OCI-LY3 (cell line): ENCODE results near the gene ZBTB7C.

Source experiments
- H2AFZ ChIP-seq: fragments of 200-600, 300-600 bp; shearing (Covaris generic); 2 replicates; pipeline ENCODE4 v1.6.0; 2014; ENCODE audit warnings: antibody characterized with exemption, low read depth, low read length
- H3K27ac ChIP-seq: fragments of 200-600, 300-600 bp; sonication (generic); 2 replicates; pipeline ENCODE4 v1.5.1; 2014; ENCODE audit warnings: mild to moderate bottlenecking, low read length, moderate library complexity, mixed read lengths
- H3K27me3 ChIP-seq: fragments of 200-600, 300-600 bp; sonication (generic); 2 replicates; pipeline ENCODE4 v1.6.1; 2014; ENCODE audit warnings: low read depth, low read length, mixed read lengths
- H3K36me3 ChIP-seq: fragments of 200-600, 300-600 bp; sonication (generic); replicated peaks from 2 replicates; pipeline ENCODE3; 2014; ENCODE audit warnings: low read depth, low read length, mixed read lengths
- H3K4me1 ChIP-seq: fragments of 300-600, 200-600 bp; sonication (generic); 2 replicates; pipeline ENCODE4 v1.6.1; 2014; ENCODE audit warnings: low read length, mixed read lengths
- H3K4me2 ChIP-seq: fragments of 200-600, 300-600 bp; sonication (generic); 2 replicates; pipeline ENCODE4 v1.6.1; 2014; ENCODE audit warnings: low read length, mixed read lengths
- H3K4me3 ChIP-seq: fragments of 300-600, 200-600 bp; sonication (generic); 2 replicates; pipeline ENCODE4 v1.5.1; 2014; ENCODE audit warnings: antibody characterized with exemption, mild to moderate bottlenecking, low read length, moderate library complexity
- H3K79me2 ChIP-seq: fragments of 300-600, 200-600 bp; shearing (Covaris generic); 2 replicates; pipeline ENCODE4 v1.6.1; 2014; ENCODE audit warnings: mild to moderate bottlenecking, low read length, mixed read lengths
- H3K9ac ChIP-seq: fragments of 300-600, 200-600 bp; shearing (Covaris generic); 2 replicates; pipeline ENCODE4 v1.6.0; 2014; ENCODE audit warnings: mild to moderate bottlenecking, low read length, moderate library complexity
- H3K9me3 ChIP-seq: fragments of 200-600, 300-600 bp; shearing (Covaris generic); 2 replicates; pipeline ENCODE4 v1.6.1; 2014; ENCODE audit warnings: low read length, mixed read lengths; ENCODE audit not compliant: insufficient read depth
- H4K20me1 ChIP-seq: fragments of 200-600, 300-600 bp; sonication (generic); 2 replicates; pipeline ENCODE4 v1.6.1; 2016; ENCODE audit warnings: low read length, mixed read lengths; ENCODE audit not compliant: insufficient read depth
- EZH2phosphoT487 ChIP-seq: fragments of 200-600 bp; shearing (Covaris generic); IDR thresholded peaks from 2 replicates; pipeline ENCODE4 v1.6.1; 2018; ENCODE audit warnings: antibody characterized with exemption, mixed run types, low read depth
- TF ChIP-seq, protein P1 (sequence below): fragments of 200-600, 300-600 bp; sonication (generic); IDR thresholded peaks from 2 replicates; pipeline ENCODE4 v1.5.1; 2014; ENCODE audit warnings: antibody characterized with exemption, low read length, low read depth

The ZBTB7C gene

DNA sequence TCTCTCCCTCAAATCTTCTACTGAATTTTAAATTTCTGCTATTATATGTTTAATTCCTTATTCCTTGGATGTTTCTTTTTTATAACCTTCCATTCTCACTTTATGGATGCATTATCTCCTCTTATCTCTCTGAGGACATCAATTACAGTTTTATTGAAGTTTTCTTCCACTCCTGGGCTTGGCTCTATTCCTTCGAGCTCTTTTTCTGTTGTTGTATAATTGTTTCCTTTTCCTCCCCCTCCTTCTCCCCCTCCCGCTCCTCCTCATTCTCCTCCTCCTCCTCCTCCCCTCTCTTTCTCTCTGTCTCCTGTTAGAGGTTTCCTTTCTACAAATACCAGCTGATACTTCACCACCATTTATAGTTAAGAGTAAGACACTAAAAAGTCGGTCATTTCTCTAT, 209.8 kb downstream of the ZBTB7C start:
- Histone ChIP-seq H2AFZ (no peak overlapping the region), H3K9me3 (no peaks in the 10 kb centered on the region), H4K20me1 (no peaks in the 10 kb centered on the region), H3K27me3 (peaks cover 67% of the 10 kb centered on the region), H3K4me1 (no peaks in the 10 kb centered on the region), H3K79me2 (no peaks in the 10 kb centered on the region), H3K27ac (no peak overlapping the region), H3K4me2 (no peak overlapping the region), H3K9ac (no peak overlapping the region), H3K4me3 (no peak overlapping the region), H3K36me3 (no peaks in the 10 kb centered on the region)
- TF ChIP-seq, protein P1, sequence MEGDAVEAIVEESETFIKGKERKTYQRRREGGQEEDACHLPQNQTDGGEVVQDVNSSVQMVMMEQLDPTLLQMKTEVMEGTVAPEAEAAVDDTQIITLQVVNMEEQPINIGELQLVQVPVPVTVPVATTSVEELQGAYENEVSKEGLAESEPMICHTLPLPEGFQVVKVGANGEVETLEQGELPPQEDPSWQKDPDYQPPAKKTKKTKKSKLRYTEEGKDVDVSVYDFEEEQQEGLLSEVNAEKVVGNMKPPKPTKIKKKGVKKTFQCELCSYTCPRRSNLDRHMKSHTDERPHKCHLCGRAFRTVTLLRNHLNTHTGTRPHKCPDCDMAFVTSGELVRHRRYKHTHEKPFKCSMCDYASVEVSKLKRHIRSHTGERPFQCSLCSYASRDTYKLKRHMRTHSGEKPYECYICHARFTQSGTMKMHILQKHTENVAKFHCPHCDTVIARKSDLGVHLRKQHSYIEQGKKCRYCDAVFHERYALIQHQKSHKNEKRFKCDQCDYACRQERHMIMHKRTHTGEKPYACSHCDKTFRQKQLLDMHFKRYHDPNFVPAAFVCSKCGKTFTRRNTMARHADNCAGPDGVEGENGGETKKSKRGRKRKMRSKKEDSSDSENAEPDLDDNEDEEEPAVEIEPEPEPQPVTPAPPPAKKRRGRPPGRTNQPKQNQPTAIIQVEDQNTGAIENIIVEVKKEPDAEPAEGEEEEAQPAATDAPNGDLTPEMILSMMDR = no peak
- TF ChIP-seq EZH2phosphoT487 = no peak

DNA sequence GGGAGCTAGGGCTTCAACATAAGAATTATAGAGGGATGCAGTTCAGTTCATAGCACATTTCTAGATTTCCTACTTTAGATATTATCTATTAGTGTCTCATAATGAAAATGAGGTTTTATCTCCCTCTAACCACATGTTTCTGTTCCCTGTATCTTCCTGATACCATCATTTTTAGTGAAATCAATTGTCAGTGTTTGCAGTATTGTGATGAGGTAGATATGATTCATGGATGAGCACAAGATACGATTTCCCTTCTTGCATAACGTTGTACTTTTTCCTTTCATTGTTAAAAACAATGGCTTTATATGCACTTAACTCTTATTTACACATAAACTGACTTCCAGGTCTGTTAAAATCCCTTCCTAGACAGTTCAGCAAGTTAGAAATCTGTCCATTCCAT, 211.4 kb downstream of the ZBTB7C start:
- TF ChIP-seq EZH2phosphoT487 = no peak
- TF ChIP-seq, protein P1 = no peak
- Histone ChIP-seq H3K27me3 (peaks cover 69% of the 10 kb centered on the region), H3K36me3 (no peaks in the 10 kb centered on the region), H3K4me3 (no peak overlapping the region), H3K4me2 (no peak overlapping the region), H3K9me3 (no peaks in the 10 kb centered on the region), H2AFZ (no peak overlapping the region), H3K79me2 (no peaks in the 10 kb centered on the region), H4K20me1 (no peaks in the 10 kb centered on the region), H3K4me1 (no peaks in the 10 kb centered on the region), H3K27ac (no peak overlapping the region), H3K9ac (no peak overlapping the region)

DNA sequence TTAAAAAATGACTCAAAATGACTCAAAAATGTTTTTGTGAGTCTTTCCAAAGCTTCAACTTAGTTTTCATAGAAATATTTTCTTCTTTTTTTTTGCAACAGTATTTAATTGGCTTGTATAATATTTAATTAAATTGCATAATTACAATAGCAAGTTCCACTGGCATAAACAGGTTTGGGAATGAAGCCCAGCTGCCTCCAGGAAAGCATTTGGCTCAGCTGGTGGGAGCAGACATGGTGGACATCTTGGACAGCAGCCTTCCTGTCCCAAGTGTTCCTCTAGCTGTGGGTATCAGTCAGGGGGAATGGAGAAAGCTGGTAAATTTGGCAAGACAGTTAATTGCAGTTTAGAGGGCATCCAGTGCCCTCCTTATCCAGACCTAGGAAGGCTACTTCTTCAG, 213.4 kb downstream of the ZBTB7C start:
- H3K9ac ChIP-seq = no peak overlapping the region
- H3K4me3 ChIP-seq = no peak overlapping the region
- H2AFZ ChIP-seq = no peak overlapping the region
- H3K9me3 ChIP-seq = no peaks in the 10 kb centered on the region
- TF ChIP-seq EZH2phosphoT487 = no peak
- TF ChIP-seq, protein P1 = no peak
- H3K79me2 ChIP-seq = no peaks in the 10 kb centered on the region
- no peak overlapping the region for H3K4me2 ChIP-seq
- no peaks in the 10 kb centered on the region for H4K20me1 ChIP-seq
- H3K4me1 ChIP-seq = no peaks in the 10 kb centered on the region
- no peak overlapping the region for H3K27ac ChIP-seq
- H3K27me3 ChIP-seq = peaks cover 73% of the 10 kb centered on the region
- no peaks in the 10 kb centered on the region for H3K36me3 ChIP-seq

DNA sequence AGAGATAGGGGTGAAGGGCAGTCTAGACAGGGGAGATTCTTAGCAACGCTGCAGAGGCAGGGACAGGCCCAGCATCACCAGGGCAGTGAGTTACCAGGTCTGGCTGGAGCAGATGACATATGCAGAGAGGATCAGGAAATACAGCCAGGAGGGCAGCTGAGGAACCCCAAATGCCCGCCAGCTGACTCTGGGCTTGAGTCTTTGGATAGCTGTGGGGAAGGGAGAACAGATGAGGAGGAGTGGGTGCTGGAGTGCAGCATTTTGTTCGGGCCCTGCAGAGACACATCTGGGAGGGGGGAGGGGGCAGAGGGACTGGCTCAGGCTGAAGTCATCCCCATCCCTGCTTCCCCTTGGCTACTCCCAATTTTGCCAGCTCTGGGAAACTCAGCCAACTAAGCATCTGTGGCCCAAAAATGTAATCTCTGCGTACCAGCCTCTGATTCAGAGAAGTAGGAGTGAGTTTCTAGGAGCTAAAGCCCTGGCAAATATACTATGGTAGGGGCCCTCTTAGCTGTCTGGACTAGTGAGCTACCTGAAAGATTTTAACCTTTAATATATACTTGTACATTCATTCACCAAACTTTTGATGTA, 214.5 kb downstream of the ZBTB7C start:
- Histone ChIP-seq H4K20me1 (no peaks in the 10 kb centered on the region), H3K79me2 (no peaks in the 10 kb centered on the region), H3K9me3 (no peaks in the 10 kb centered on the region), H3K36me3 (no peaks in the 10 kb centered on the region), H2AFZ (no peak overlapping the region), H3K4me1 (no peaks in the 10 kb centered on the region), H3K27me3 (peaks cover 71% of the 10 kb centered on the region), H3K4me3 (no peak overlapping the region), H3K9ac (no peak overlapping the region), H3K4me2 (no peak overlapping the region), H3K27ac (no peak overlapping the region)
- TF ChIP-seq EZH2phosphoT487 = no peak
- TF ChIP-seq, protein P1 = no peak
